Measurements from ENCODE around the gene PLEKHA6.
A peak's percentile ranks its signal among the peaks of the same experiment; 100 is the strongest.

Gene PLEKHA6

DNA sequence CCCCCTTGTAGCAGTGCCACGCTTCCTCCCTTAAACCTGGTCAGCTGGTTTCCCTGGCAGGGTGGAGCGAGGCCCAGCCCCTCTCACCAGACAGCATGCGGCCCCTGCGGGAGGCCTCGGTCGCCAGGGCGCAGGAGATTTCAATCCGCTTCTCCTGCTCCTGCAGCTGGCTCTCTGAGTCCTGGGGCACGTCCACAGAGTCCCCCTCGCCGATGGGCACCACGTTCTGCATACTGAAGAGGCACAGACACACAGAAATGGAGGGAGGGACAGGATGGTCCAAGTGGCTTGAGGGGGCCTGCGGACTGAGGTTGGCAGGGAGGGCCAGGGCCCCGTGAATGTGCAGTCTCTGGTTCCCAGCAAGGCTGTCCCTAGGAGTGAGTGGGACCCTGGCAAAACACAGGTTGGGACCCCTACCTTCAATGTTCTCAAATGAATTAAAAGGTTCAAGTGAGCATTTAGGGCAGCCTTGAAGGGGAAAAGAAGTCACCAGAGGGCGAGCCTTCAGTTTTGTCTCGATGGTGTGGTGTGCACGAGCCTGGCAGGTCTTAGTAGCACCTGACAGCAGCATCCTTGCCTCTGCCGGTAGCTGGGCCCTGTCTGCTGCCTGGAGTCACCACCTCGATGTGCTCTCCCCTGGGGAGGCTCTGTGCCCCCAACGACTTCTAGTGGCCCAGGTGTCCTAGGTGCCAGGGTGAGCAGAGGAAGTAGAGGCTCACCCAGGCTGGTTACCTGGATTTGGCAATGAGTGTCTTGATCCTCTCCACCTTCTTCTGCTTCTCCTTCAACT is 131.5 kb downstream of the PLEKHA6 start:
- DNase-seq = no peak

DNA sequence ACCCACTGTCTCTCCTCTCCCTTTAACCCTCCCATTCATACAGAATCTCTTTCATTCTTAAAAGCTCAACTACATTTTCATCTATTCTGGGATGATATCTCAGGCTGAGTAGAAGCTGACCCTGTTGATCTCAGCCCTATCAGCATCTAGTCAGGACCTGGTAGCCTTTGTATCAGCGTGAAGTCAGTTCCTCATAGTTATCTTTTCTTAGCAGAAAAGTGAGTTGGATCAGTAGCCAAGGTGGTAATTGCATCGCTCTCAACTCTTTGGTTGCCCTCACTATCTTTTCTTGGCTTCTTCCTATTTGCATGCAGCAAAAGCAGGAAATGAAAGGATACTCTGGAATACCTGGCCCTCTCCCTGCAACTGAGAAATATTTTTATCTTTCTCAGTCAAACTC is 132.4 kb downstream of the PLEKHA6 start:
- DNase-seq = no peak

DNA sequence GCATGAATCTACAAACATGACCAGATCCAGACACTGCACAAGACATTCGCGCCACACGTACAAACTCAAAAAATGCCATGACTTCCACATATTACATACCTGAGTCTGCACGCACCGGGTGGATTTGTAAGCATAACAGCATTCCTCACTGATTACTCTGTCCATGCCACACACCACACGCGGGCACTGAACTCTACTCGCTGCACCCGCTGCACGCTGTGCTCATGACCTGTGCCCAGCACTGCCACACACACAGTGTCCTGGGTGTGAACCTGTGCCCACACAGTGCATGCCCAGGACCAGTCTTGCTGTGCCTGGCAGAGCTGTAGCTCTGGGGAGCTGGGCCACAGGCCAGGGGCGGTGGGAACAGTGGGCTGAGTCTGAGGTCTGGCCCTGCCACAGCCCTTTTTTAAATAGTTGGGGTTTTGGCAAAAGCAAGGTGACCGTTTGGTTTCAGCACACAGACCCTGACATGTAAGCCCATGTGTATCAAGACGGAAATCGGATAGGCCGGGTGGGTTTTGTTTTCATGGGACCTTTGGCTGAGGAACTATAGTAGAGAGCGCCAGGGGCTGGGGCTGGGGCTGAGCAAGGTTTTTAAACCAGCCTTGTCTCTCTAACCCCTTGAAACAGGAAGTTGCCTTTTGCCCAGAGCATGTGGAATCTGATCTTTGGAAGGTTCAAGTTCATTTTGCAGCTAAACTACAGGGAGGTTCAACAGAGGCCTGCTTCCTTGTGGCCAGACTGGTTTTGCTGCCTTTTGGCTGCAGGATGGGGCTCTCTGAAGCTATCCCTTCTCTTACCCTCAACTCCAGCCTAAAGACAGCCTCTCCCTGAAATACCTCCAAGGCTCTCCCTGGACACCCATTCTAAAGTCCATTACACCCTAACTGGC is 133.6 kb downstream of the PLEKHA6 start:
- DNase-seq = no peak

DNA sequence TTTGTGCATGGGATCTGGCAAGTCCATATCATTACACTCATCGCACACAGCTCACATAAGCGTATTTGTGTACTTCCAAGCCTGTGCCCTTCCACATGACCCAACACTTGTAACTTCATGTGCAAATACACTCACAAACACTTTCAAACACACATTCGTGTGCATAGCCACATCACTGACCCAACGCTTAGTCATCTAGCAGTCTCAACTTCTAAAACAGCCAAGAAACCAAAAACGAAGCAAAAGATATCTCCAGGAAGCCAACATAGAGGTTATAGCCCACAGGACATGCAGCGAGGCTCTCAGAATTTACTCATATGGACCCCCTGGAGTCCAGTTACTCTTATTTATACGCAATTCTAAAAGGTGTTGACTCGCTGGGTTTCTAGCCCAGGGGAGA is 135.1 kb downstream of the PLEKHA6 start:
- no peak for DNase-seq

DNA sequence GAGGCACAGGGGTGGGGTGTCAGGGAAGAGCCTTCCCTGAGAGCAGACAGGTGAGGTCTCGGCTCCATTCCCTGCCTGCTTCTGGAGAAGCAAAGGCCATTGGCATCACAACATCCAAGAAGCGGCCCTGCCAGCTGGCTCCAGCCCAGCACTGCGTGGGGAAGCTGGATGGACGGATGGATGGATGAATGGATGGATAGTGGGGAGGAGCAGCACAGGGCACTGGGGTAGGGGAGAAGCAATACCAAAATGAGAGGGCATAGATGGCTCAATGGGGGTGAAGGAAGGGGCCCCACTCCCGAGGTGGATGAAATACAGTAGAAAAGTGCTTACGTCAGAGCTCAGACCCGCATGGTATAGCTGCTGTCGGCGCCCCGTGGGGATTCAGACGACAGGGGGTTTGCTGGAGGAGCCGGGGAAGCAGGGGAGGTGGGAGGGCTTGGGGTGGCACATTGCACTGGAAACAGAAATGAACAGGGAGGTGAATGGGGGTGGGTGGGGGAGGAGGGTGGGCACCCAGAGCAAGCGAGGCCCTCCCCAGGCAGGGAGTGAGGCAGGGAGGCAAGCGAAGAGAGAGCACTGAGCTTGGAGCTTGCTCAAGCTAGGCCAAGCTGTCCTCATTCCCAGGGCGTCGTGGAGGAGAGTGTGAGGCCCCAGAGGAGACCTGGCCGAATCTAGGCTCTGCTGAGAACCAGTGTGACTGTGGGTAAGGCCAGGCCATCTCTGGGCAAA is 136.4 kb downstream of the PLEKHA6 start:
- DNase-seq = no peak

DNA sequence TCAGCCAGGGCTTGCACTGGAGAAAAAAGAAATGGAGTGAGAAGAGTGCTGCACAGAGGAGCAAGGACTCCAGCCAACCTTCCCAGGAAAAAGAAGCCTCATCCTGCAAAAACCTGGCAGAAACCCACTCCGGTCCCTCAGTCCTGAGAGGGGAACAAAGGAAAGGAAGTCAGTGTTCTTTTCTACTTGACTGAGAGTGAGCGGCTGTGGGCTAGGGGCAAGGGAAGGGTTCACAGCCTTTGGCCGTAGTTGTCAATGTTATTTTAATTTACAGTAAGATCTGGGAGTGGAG is 137.0 kb downstream of the PLEKHA6 start:
- DNase-seq = no peak

DNA sequence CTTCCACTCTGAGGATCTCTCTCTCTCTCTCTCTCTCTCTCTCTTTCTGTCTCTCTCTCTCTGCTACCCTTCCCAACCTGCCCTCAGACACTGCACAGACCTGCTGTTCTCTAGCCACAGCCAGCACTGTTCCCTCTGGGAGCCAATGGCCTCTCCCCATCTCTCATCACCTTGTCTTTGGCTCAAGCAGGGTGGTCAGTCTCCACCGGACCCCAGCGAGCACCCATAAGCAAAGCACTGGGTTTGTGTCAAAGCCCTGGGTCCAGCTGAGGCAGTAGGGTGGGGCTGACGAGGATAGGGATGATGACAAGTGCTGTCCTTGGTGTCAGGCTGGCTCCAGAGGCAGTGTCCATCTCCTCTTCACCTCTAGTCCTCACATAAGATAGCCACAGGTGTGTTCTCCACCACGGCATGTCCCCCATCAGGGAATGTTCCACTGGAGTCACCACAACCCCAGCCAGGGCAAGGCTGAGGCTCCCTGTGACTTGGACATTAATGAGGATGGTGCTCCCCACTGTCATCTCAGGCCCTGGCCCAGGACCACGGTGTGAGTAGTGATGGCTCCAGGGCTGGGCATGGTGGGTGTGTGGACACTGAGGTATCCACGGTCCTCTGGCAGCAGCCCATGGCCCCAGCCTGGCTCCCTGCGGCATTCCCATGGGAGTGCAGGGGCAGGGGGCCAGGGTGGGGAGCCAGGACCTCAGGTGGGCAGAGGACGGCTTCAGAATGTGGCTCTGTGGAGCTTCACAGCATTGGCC is 137.5 kb downstream of the PLEKHA6 start:
- no peak for DNase-seq

DNA sequence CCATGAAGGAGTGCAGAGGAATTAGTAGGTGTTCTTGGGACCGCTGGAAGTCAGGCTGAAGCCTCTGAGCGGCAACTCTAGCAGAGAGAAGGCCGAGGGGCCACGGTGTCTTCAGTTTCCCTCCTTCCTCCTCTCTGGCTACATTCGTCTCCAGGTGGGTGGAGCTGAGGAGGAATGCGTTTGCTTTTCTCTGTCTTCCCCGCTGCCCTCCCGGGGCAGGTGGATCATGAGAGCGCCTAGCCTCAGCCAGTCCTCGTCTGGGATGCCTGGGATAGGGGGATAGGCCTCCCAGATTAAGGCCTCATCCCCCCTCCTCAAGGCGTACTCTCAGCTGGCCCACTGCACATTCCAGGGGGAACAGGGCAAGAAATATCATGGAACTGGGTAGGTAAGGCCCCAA is 138.5 kb downstream of the PLEKHA6 start:
- no peak for DNase-seq

DNA sequence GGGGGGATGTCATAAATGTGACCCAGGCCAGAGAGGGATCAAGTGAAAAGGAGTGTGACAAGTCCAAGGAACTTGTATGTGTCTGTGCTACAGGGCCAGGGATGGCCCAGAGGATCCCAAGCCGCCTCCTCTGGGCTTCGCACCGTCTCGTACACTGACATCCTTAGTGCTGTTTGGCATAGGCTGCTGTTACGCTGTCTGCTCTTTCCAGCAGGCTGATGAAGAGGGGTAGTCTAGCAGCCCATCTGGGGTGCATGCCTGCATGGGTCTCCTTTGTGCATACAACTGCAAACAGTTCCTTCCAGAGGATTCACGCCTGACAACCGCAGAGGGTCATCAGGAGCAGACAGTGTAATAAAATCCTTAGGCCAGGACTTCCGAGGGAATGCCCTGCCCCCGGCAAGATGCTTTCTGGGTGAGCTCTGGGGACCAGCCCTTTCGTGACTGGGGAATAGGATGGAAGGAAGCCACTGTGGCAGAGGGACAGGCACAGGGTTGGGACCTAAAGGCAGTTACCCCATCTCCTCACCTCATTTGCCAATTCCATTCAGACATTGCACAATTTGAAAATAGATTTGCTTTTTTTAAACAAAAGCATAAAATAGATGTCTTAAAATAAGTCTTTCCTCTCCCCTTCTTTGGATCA is 139.6 kb downstream of the PLEKHA6 start:
- no peak for DNase-seq

DNA sequence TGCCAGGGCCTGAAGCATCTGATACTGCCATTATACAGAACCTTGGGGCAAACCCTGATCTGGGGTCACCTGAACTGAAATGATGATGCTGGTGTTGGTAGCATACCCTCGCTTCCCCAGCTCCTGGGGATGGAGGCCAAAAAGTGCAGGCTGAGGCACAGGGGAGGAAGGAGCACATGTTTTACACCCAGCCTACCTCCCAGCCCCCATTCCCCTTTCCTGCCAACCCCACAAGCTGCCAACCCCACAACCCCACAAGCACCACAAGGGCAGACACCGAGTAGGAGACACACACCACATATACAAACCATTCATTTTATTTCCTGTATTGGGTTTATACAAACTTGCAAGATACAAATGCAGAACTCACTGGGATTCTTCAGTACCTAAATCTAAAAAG is 141.2 kb downstream of the PLEKHA6 start:
- DNase-seq = no peak

DNA sequence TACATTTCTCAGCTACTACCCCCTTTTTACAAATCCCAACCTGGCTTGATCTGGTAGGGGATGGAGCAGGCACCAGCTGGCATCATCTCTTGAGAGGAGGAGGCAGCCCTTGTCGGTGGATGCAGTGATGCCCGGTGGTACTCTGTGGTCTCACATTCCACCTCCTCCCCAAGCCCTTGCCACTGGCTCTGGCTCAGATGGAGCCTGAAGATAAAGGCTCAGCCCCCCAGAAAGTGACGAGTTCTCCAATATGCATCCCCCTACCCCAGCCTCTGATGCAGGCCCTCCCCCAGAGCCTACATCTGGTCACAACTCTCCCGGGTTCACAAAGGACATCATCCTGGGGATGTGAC is 142.1 kb downstream of the PLEKHA6 start:
- no peak for DNase-seq

DNA sequence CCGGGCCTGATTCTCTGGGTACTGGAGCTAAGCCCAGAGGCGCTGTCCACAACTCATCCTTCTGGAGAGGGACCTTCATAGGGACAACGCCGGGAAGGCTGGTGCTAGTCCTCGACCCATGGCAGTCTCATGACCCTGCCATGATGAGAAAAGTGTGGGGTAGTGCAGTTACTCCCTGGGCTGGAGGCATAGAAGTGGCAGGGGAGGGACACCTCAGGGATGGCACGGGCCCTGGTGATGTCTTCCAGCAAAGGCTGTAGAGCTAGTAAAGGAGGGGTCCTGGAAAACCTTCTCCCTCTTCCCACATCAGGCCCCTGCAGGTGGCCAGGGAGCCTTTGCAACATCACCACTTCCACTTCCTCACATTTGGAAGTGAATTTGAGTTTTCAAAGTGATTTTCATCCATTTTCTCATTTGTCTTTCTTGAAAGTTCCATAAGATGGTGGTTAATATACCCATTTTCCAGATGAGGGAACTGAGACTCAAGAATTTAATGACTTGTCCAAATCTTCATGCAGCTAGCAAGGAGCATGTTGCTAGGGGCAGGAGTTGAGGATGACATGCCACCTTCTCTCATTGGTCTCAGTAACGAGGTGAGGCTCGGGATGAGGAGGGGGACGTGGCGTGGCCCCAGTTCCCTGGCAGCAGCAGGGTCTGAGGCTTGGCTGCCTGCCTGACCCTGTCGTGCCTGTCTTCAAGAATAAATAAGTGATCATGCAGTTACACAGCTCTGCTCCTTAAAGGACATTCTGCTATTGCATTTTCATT is 142.7 kb downstream of the PLEKHA6 start:
- no peak for DNase-seq

DNA sequence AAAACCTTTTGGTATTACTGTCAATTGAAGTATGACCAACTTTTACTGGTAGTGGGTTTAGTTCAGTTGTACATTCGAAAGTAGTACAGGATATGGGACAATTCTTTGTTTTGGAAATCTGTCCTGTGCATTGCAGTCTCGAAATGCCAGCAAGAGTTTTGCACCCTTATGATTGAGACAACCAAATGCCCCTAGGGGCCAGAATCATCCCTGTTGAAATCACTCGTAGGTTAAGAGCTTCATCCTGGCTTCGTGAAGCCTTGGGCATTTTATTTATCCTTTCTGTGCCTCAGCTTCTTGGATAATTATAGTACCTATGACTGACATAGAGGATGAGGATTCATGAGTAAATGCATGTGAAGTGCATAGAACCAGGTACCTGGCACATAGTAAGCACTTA is 143.5 kb downstream of the PLEKHA6 start:
- no peak for DNase-seq

DNA sequence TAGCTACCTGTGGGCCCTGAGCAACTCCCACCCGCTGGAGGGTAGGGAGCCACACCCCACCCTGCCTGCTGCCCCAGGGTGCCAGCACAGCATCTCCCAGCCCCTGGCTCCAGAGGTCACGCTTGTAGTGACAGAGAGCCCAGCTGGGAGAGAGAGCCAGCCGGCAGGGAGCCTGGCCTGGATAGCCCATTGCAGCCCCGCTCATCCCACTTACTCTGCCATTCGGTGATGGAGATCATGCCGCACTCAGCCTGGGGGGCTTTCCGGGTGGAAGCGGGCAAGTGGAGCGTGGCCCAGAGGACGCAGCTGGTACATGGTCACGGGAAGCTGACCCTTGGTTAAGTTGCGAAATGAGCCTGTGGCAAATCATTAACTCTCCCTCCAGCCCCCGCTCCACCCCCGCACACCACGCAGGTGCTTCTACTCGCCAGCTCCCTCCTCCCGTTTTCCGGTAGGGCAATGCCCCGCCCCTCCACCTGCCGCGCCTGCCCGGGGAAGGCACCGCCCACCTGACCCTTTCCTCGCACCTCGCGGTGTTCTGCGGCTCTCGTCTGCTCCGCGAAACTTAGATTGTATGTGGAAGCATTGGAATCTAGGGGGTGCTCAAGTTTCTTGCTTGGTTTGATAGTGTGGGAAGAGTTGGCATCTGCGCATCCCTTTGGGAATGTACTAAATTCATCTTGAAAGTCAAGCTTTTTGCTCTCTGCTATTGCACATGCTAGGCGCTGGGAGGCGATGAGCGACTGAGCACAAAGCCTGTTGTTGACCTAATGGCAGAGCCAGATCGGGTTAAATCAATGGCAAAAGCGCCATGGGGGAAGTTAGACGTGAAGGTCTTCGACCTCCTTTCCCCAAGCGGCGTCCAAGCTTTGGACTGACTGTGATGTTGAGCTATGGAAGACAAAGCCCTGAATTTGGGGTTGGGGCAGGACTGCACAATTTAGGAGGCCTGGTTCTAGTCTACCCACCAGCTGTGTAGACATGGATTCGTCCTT is 145.8 kb downstream of the PLEKHA6 start, which contains the start of gene GOLT1A:
GOLT1A (minus strand) TSS at position 321 of the 995 bp plus-strand sequence; CDS start at position 239, 82 bp downstream.
- DNase-seq = no peak

DNA sequence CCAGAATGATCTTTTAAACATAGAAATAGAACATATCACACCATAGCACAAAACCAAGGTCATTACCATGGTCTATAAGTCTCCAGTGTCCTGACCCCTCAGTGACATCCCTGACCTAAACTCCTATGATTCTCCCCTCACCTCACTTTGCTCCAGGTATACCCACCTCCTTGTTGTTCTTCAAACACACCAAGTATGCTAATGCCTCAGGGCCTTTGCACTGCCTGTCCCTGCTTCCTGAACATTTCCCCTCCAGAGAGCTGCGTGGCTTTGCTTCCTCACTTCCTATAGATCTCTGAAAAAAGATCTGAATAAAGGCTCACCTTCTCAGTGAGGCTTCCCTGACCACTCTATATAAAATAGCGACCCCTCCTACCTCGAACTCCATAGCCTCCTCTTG is 147.0 kb downstream of the PLEKHA6 start:
- DNase-seq = no peak

DNA sequence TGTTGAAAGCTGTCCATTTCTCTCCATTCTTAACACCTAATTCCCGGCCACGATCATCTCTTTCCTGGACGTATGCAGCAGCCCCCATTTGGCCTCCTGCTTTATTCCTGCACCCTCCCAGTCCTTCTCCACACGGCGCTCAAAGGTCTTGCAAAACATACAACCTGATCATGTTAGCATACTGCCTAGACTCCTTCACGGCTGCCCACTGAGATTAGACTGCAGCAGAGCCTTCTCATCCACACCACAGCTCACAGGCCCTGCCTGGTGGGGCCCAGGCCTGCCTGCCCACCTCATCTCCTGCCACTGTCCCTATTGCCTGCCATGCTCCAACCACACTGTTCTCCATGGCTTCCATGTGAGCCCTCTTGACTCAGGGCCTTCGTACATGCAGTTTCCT is 148.7 kb downstream of the PLEKHA6 start:
- no peak for DNase-seq

DNA sequence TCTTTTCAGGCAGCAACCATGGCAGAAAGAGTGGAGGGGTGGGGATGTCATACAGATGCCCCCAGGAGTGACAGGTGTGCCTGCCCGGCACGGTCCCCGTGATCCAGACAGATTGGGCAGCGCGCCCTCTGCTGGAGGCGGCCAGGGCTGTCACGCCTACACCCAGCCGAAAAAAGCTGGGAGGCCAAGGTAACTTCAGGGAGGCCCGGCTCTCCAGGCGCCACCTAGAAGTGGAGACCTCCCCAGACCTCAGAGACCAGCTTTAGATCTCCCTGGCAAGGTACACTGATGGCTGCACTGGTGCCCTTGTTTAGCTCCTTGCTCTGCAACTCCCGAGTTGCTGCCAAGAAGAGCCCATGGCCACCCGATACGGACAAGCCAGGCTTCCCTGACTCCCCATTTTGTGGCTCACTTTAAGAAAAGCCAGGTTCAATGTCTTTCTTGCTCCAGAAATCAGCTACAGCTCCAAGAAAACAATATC is 152.6 kb downstream of the PLEKHA6 start:
- peak; percentile 38 for DNase-seq

DNA sequence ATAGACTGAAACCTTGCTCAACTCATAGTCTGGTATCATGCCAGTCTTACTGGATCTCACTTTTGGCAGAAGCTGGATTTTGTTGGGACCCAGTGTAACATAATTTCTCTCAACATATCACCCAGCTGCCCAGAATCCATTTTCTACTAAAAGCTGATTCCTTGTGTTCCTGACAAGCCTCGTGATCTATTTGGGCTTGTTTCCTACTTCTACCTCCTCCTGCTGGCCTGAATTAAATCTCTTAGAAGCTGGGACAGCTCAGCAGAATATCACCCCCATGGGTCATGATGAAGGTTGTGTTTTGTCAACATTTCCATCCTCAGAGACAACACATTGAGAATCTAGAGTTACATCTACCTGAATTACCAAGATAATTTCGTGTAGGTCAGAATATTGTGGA is 153.6 kb downstream of the PLEKHA6 start:
- no peak for DNase-seq

DNA sequence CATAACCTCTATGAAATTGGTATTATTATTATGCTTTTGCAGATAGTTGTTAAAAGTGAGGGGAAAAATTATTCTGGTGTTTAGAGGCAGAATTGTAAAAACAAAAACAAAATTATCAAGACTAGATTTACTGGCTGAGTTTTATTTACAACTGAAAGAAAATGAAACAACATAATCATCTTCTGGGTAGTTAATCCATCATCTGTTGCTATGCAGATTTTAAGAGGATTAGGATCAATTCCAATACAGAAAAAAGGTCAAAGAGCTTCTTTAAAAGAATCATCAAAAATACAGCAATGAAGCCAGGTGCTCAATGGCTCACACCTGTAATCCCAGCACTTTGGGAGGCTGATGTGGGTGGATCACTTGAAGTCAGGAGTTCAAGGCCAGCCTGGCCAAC is 154.2 kb downstream of the PLEKHA6 start:
- no peak for DNase-seq

DNA sequence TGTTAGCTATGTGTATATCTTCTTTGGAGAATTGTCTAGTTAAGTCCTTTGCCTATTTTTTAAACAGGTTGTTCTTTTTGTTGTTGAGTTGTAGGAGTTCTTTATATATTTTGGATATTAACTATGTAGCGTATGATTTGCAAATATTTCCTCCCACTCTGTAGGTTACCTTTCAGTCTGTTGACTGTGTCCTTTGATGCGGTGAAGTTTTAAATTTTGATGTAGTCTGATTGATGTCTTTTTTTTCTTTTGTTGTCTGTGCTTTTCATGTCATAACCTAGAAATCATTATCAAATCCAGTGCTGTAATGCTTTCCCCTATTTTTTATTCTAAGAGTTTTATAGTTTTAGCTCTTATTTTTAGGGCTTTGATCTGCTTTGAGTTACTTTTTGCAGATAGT is 154.8 kb downstream of the PLEKHA6 start:
- DNase-seq = no peak

Measured in CD4-positive, alpha-beta T cell treated with Interleukin-4 for 4 hours (primary cell).